ENCODE measurements around the gene TRIM50. TPM values are rescaled to one million over a fixed set of nuclear protein-coding genes. Genes with fewer than 3 reads are reported as not detected.

TRIM50 gene
- total and polyA plus RNA-seq, 2 experiments from 2014 or later = 9.8 to 10.8 TPM

GRCh38 chr7:73351447-73352167, 23.7 kb upstream of the TRIM50 start:
- 78% methylated on average over 6 of the region's 6 CpGs for WGBS (ENCODE audit: low lambda C conversion rate, missing lambda C conversion rate)

GRCh38 chr7:73350306-73351068, 22.6 kb upstream of the TRIM50 start:
- H3K4me1 ChIP-seq (ENCODE audit: insufficient read depth) = peaks cover 7% of the 10 kb centered on the region
- peak overlapping the region; percentile 62 for H3K27ac ChIP-seq
- H3K27me3 ChIP-seq = no peaks in the 10 kb centered on the region
- H3K4me3 ChIP-seq = no peak overlapping the region
- peak overlapping the region; percentile 2 for H2AFZ ChIP-seq
- DNase-seq (ENCODE audit: low spot score) = no peak
- TF ChIP-seq EZH2phosphoT487 (IDR thresholded peaks at IDR 0.05; ENCODE audit: low read depth, severe bottlenecking, unreplicated experiment) (no peak), EZH2 (IDR thresholded peaks at IDR 0.05; ENCODE audit: borderline replicate concordance) (no peak), CTCF (IDR thresholded peaks at IDR 0.05; ENCODE audit: poor library complexity) (no peak)
- H3K4me2 ChIP-seq = no peak overlapping the region
- WGBS (ENCODE audit: low lambda C conversion rate, missing lambda C conversion rate) = 63% methylated on average over 12 of the region's 12 CpGs
- no peaks in the 10 kb centered on the region for H3K9me2 ChIP-seq (replicated peaks; ENCODE audit: insufficient read depth)
- no peaks in the 10 kb centered on the region for H4K20me1 ChIP-seq (ENCODE audit: insufficient read depth, poor library complexity, severe bottlenecking)
- no peaks in the 10 kb centered on the region for H3K9me3 ChIP-seq (ENCODE audit: low read depth)
- no peaks in the 10 kb centered on the region for H3K79me2 ChIP-seq
- no peaks in the 10 kb centered on the region for H3K36me3 ChIP-seq (replicated peaks; ENCODE audit: insufficient read depth, low read depth)

More at GRCh38 chr7:73351447-73352167, 23.7 kb upstream of the TRIM50 start:
- Histone ChIP-seq H4K20me1 (ENCODE audit: insufficient read depth, poor library complexity, severe bottlenecking) (no peaks in the 10 kb centered on the region), H3K27me3 (no peaks in the 10 kb centered on the region), H3K27ac (no peak overlapping the region), H3K4me1 (ENCODE audit: insufficient read depth) (no peaks in the 10 kb centered on the region), H3K9me2 (replicated peaks; ENCODE audit: insufficient read depth) (no peaks in the 10 kb centered on the region), H2AFZ (no peak overlapping the region), H3K79me2 (no peaks in the 10 kb centered on the region), H3K4me3 (no peak overlapping the region), H3K36me3 (replicated peaks; ENCODE audit: insufficient read depth, low read depth) (no peaks in the 10 kb centered on the region), H3K9me3 (ENCODE audit: low read depth) (no peaks in the 10 kb centered on the region), H3K4me2 (no peak overlapping the region)
- no peak for DNase-seq (ENCODE audit: low spot score)
- TF ChIP-seq EZH2 (IDR thresholded peaks at IDR 0.05; ENCODE audit: borderline replicate concordance) (no peak), CTCF (IDR thresholded peaks at IDR 0.05; ENCODE audit: poor library complexity) (no peak), EZH2phosphoT487 (IDR thresholded peaks at IDR 0.05; ENCODE audit: low read depth, severe bottlenecking, unreplicated experiment) (no peak)

GRCh38 chr7:73349763-73350162, 21.9 kb upstream of the TRIM50 start:
- Histone ChIP-seq H3K4me2 (no peak overlapping the region), H4K20me1 (ENCODE audit: insufficient read depth, poor library complexity, severe bottlenecking) (no peaks in the 10 kb centered on the region), H3K36me3 (replicated peaks; ENCODE audit: insufficient read depth, low read depth) (no peaks in the 10 kb centered on the region), H3K27ac (peak overlapping the region; percentile 62), H2AFZ (no peak overlapping the region), H3K9me3 (ENCODE audit: low read depth) (no peaks in the 10 kb centered on the region), H3K79me2 (no peaks in the 10 kb centered on the region), H3K4me3 (no peak overlapping the region), H3K9me2 (replicated peaks; ENCODE audit: insufficient read depth) (no peaks in the 10 kb centered on the region), H3K27me3 (no peaks in the 10 kb centered on the region), H3K4me1 (ENCODE audit: insufficient read depth) (peaks cover 7% of the 10 kb centered on the region)
- 90% methylated on average over 6 of the region's 6 CpGs for whole genome bisulfite sequencing (ENCODE audit: low lambda C conversion rate, missing lambda C conversion rate)
- TF ChIP-seq EZH2phosphoT487 (IDR thresholded peaks at IDR 0.05; ENCODE audit: low read depth, severe bottlenecking, unreplicated experiment) (no peak), CTCF (IDR thresholded peaks at IDR 0.05; ENCODE audit: poor library complexity) (no peak), EZH2 (IDR thresholded peaks at IDR 0.05; ENCODE audit: borderline replicate concordance) (no peak)
- DNase-seq (ENCODE audit: low spot score) = no peak

All from hepatocyte (in vitro differentiated cells).